H1 (cell line): ENCODE results near the gene SLC39A8. TPM values are rescaled to one million over a fixed set of nuclear protein-coding genes. Genes with fewer than 3 reads are reported as not detected.

Source experiments
- CTCF ChIA-PET: fragments of 300-600 bp; sonication (Branson Sonifier 250); formaldehyde crosslinking; loops from one replicate; lab custom pipeline; 2021; ENCODE audit not compliant: partially characterized antibody; lab: Charles Lee
- POLR2A ChIA-PET: fragments of 300-600 bp; sonication (Branson Sonifier 250); formaldehyde crosslinking; loops from one replicate; lab custom pipeline; 2021; ENCODE audit warnings: inconsistent platforms; ENCODE audit not compliant: partially characterized antibody; lab: Charles Lee
- DNase-seq, 2 experiments: peaks; one replicate each; pipeline versions ENCODE4 v3.0.0 to v3.0.0-alpha.2; 2010 to 2022; ENCODE audit warnings: low spot score in 2 of 2, low read depth in 1 of 2, mixed read lengths in 1 of 2
- FAIRE-seq: peaks from 2 replicates; lab custom pipeline; 2011; peaks lifted over from hg19 to GRCh38; lab: Jason Lieb, UNC
- H2AFZ ChIP-seq: 2 replicates; pipeline ENCODE4 v1.8.1; 2012; ENCODE audit warnings: low read length, inconsistent platforms
- H2AK5ac ChIP-seq: 2 replicates; pipeline ENCODE4 v1.6.1; 2013; ENCODE audit warnings: low read depth, low read length
- H2BK120ac ChIP-seq: replicated peaks from 2 replicates; pipeline ENCODE3; 2013; ENCODE audit warnings: low read depth, low read length, inconsistent platforms
- H2BK12ac ChIP-seq: 2 replicates; pipeline ENCODE4 v1.6.1; 2013; ENCODE audit warnings: low read depth, low read length
- H2BK15ac ChIP-seq: 2 replicates; pipeline ENCODE4 v1.6.1; 2013; ENCODE audit warnings: low read length
- H2BK20ac ChIP-seq: 2 replicates; pipeline ENCODE4 v1.6.1; 2013; ENCODE audit warnings: low read length
- H2BK5ac ChIP-seq: 2 replicates; pipeline ENCODE4 v1.6.1; 2013; ENCODE audit warnings: low read depth, low read length
- H3K14ac ChIP-seq: 2 replicates; pipeline ENCODE4 v1.6.1; 2013; ENCODE audit warnings: inconsistent platforms; ENCODE audit not compliant: insufficient read length
- H3K18ac ChIP-seq: 2 replicates; pipeline ENCODE4 v1.6.1; 2013; ENCODE audit warnings: low read length; ENCODE audit errors: extremely low read depth
- H3K23ac ChIP-seq: 2 replicates; pipeline ENCODE4 v1.6.1; 2013; ENCODE audit warnings: inconsistent platforms; ENCODE audit not compliant: insufficient read length
- H3K23me2 ChIP-seq: 2 replicates; pipeline ENCODE4 v1.6.1; 2013; ENCODE audit warnings: low read depth, low read length
- H3K27ac ChIP-seq: 2 replicates; pipeline ENCODE4 v1.6.1; 2011; ENCODE audit warnings: low read depth, low read length, inconsistent platforms
- H3K27me3 ChIP-seq, 4 experiments: replicated peaks in 1 of 4; 1 replicate in 1 of 4; 2 replicates in 3 of 4; pipeline versions ENCODE4 v1.6.1 to v1.8.1; 2011 to 2013; ENCODE audit warnings: low read length in 3 of 4, mild to moderate bottlenecking in 3 of 4, inconsistent platforms in 2 of 4, mixed read lengths in 2 of 4, moderate library complexity in 1 of 4; ENCODE audit not compliant: control insufficient read depth in 3 of 4, insufficient read depth in 3 of 4; ENCODE audit errors: extremely low read depth in 1 of 4
- H3K36me3 ChIP-seq, 4 experiments: 2 replicates each; pipeline versions ENCODE4 v1.6.1 to v1.8.1; 2011 to 2013; ENCODE audit warnings: mild to moderate bottlenecking in 4 of 4, low read length in 3 of 4, moderate library complexity in 2 of 4, control low read depth in 1 of 4, inconsistent platforms in 1 of 4; ENCODE audit not compliant: insufficient read depth in 4 of 4, control insufficient read depth in 2 of 4
- H3K4ac ChIP-seq: replicated peaks from 2 replicates; pipeline ENCODE3; 2013; ENCODE audit warnings: low read length, low read depth, mixed read lengths, inconsistent platforms; ENCODE audit not compliant: insufficient read length
- H3K4me1 ChIP-seq, 4 experiments: replicated peaks in 1 of 4; 1 replicate in 1 of 4; 2 replicates in 3 of 4; pipeline versions ENCODE4 v1.6.1 to v1.8.1; 2011 to 2013; ENCODE audit warnings: low read length in 3 of 4, inconsistent platforms in 2 of 4, mixed read lengths in 1 of 4; ENCODE audit not compliant: insufficient read depth in 4 of 4, control insufficient read depth in 3 of 4
- H3K4me2 ChIP-seq, 2 experiments: 2 replicates each; pipeline versions ENCODE4 v1.6.1 to v1.8.1; 2011 to 2013; ENCODE audit warnings: low read depth in 2 of 2, low read length in 2 of 2, control low read depth in 1 of 2, inconsistent platforms in 1 of 2, mild to moderate bottlenecking in 1 of 2; ENCODE audit not compliant: insufficient read depth in 1 of 2
- H3K4me3 ChIP-seq, 4 experiments: fragments of 200-600, 300-600 bp in 1 of 4; sonication (generic), shearing (Covaris generic), sonication (Bioruptor Twin) in 1 of 4; 2 replicates each; pipeline versions ENCODE4 v1.5.1 to v1.8.1; 2011 to 2016; ENCODE audit warnings: low read length in 4 of 4, low read depth in 3 of 4, control low read depth in 2 of 4, inconsistent platforms in 2 of 4, mild to moderate bottlenecking in 2 of 4, mixed read lengths in 1 of 4, moderate library complexity in 1 of 4; ENCODE audit not compliant: insufficient read depth in 2 of 4; ENCODE audit errors: extremely low read depth in 1 of 4
- H3K56ac ChIP-seq: replicated peaks from 2 replicates; pipeline ENCODE3; 2013; ENCODE audit warnings: low read depth, mild to moderate bottlenecking, mixed read lengths, low read length, inconsistent platforms; ENCODE audit not compliant: insufficient read length
- H3K79me1 ChIP-seq: 2 replicates; pipeline ENCODE4 v1.6.1; 2013; ENCODE audit warnings: low read depth, low read length, control low read depth
- H3K79me2 ChIP-seq, 2 experiments: 2 replicates each; pipeline versions ENCODE4 v1.6.1 to v1.8.1; 2012 to 2013; ENCODE audit warnings: low read length in 2 of 2, mild to moderate bottlenecking in 2 of 2, inconsistent platforms in 1 of 2; ENCODE audit not compliant: insufficient read depth in 2 of 2, control insufficient read depth in 1 of 2
- H3K9ac ChIP-seq, 4 experiments: replicated peaks in 1 of 4; 1 replicate in 1 of 4; 2 replicates in 3 of 4; pipeline versions ENCODE4 v1.6.1 to v1.8.1; 2011 to 2013; ENCODE audit warnings: low read depth in 3 of 4, low read length in 3 of 4, control low read depth in 2 of 4, mild to moderate bottlenecking in 2 of 4, moderate library complexity in 2 of 4, inconsistent platforms in 1 of 4; ENCODE audit errors: extremely low read depth in 1 of 4
- H3K9me3 ChIP-seq, 2 experiments: 2 replicates each; pipeline versions ENCODE4 v1.6.1 to v1.8.1; 2012 to 2013; ENCODE audit warnings: mild to moderate bottlenecking in 2 of 2, moderate library complexity in 2 of 2, control low read depth in 1 of 2, inconsistent platforms in 1 of 2, low read depth in 1 of 2, low read length in 1 of 2, mixed read lengths in 1 of 2; ENCODE audit not compliant: insufficient read depth in 2 of 2
- H4K20me1 ChIP-seq, 2 experiments: replicated peaks in 1 of 2; 2 replicates each; pipeline versions ENCODE3 to v1.8.1; 2011 to 2013; ENCODE audit warnings: inconsistent platforms in 2 of 2, low read length in 2 of 2, mild to moderate bottlenecking in 1 of 2; ENCODE audit not compliant: insufficient read depth in 2 of 2, control insufficient read depth in 1 of 2
- H4K5ac ChIP-seq: 2 replicates; pipeline ENCODE4 v1.6.1; 2013; ENCODE audit warnings: low read length, low read depth, mixed read lengths, inconsistent platforms; ENCODE audit not compliant: insufficient read length
- H4K8ac ChIP-seq: 2 replicates; pipeline ENCODE4 v1.8.0; 2013; ENCODE audit warnings: mild to moderate bottlenecking, moderate library complexity, low read length, inconsistent platforms; ENCODE audit not compliant: insufficient read depth; ENCODE audit errors: extremely low read depth
- H4K91ac ChIP-seq: replicated peaks from 2 replicates; pipeline ENCODE3; 2013; ENCODE audit warnings: low read length, mixed read lengths, inconsistent platforms; ENCODE audit not compliant: insufficient read length
- MAFK ChIP-seq: IDR thresholded peaks from 2 replicates; pipeline ENCODE4 v1.6.1; 2012; ENCODE audit warnings: low read depth, mild to moderate bottlenecking, improper control_type of control experiment, low read length
- POLR2A ChIP-seq, 2 experiments: IDR thresholded peaks; 1 replicate in 1 of 2; 2 replicates in 1 of 2; pipeline ENCODE4 v1.6.1; 2011; ENCODE audit warnings: low read depth in 2 of 2, low read length in 2 of 2, mild to moderate bottlenecking in 2 of 2; ENCODE audit errors: control extremely low read depth in 1 of 2
- TCF12 ChIP-seq: IDR thresholded peaks from 2 replicates; pipeline ENCODE4 v1.6.1; 2011; ENCODE audit warnings: low read depth, mild to moderate bottlenecking, low read length
- WGBS, 2 experiments: shearing (Covaris generic) in 1 of 2; methylation state at CpG; one replicate each; pipeline versions ENCODE4 v1.1.6 to v1.1.7; 2013 to 2015; ENCODE audit warnings: low lambda C conversion rate in 2 of 2, mixed read lengths in 2 of 2, inconsistent platforms in 1 of 2, low coverage in 1 of 2, missing lambda C conversion rate in 1 of 2; ENCODE audit not compliant: insufficient replicate concordance in 2 of 2, insufficient coverage in 1 of 2, insufficient read length in 1 of 2; ENCODE audit errors: extremely low coverage in 1 of 2, missing lambda C conversion rate in 1 of 2; 5-methylcytosine and 5-hydroxymethylcytosine counted together
- polyA plus RNA-seq, 7 experiments: library from polyadenylated mRNA; depleted of rRNA in 3 of 7; stranded (reverse) in 5 of 7; unstranded in 2 of 7; fragments of >200 nt in 5 of 7; fragments of 200-250 nt in 2 of 7; gene quantifications; 1 replicate in 5 of 7; 2 replicates in 1 of 7; 4 replicates in 1 of 7; pipeline versions ENCODE4 v1.2.1 to v1.2.3, GENCODE V29; 2011 to 2013; ENCODE audit warnings: missing spikeins in 2 of 7, mixed read lengths in 2 of 7
- total RNA-seq: library from RNA; stranded (reverse); fragmentation: NEBNext Ultra II Directional; extraction: Animal tissue kit (Norgen Biotek cat#: 25700); gene quantifications from 2 replicates; pipeline ENCODE4 v1.2.1, GENCODE V29; 2021

The SLC39A8 gene
- total and polyA plus RNA-seq, 2 of the 8 experiments (the other 6 are each of a cell fraction or from before 2014, with no cell fraction given) = 6.4 to 38.7 TPM

DNA sequence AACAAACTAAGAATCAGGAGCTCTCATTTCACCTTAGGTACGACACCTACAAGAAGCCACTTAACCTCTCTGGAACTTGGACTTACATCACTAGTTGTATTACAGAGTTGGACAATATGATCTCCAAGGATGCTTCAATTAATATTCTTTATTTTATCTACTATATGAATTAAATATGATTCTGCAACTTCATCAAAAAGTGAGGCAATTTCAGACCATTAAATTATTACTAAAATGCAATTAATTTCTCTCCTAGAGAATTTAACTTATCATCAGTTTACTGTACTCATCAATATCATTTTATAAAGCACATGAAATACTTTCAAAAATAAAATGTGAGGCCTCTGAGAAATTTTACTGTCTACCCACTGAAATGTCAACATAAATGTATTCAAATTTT lies 33.9 kb downstream of the SLC39A8 start:
- no peak overlapping the region for H2BK120ac ChIP-seq
- FAIRE-seq = no peak
- H3K9me3 ChIP-seq = no peaks in the 10 kb centered on the region
- no peak overlapping the region for H2BK12ac ChIP-seq
- H3K18ac ChIP-seq = no peak overlapping the region
- TF ChIP-seq POLR2A (IDR thresholded peaks at IDR 0.05; ENCODE audit: control extremely low read depth in 1 of 2, low read depth in 2 of 2, low read length in 2 of 2) (no peak), TCF12 (no peak), MAFK (no peak)
- TF ChIP-seq, all 59 proteins: peak for 0
- no peak overlapping the region for H3K4me2 ChIP-seq
- no peak overlapping the region for H3K27ac ChIP-seq
- no peak overlapping the region for H2BK15ac ChIP-seq
- H4K5ac ChIP-seq = no peak overlapping the region
- H4K20me1 ChIP-seq = no peaks in the 10 kb centered on the region
- H3K23ac ChIP-seq = no peak overlapping the region
- H4K91ac ChIP-seq = no peak overlapping the region
- POLR2A ChIA-PET = no interaction called here
- H3K79me2 ChIP-seq = no peaks in the 10 kb centered on the region
- H2BK20ac ChIP-seq = no peak overlapping the region
- CTCF ChIA-PET = interaction anchor here (0.6 to 3.7 kb wide), 3 partner anchors 11 to 1200 kb away, joined by 3 to 19 read pairs (median 3); no protein-coding TSS in a partner anchor
- no peak overlapping the region for H3K56ac ChIP-seq
- no peak overlapping the region for H3K4me3 ChIP-seq
- no peak for DNase-seq
- H2BK5ac ChIP-seq = no peak overlapping the region
- H3K4me1 ChIP-seq = no peaks in the 10 kb centered on the region
- H3K23me2 ChIP-seq = no peaks in the 10 kb centered on the region
- H3K9ac ChIP-seq = no peak overlapping the region
- H3K79me1 ChIP-seq = no peaks in the 10 kb centered on the region
- H2AK5ac ChIP-seq = no peak overlapping the region
- no peak overlapping the region for H3K14ac ChIP-seq
- WGBS, 2 experiments = 89% methylated on average over 1 of the region's 1 CpG; no CpG with 5 or more reads in 1 of the 2 experiments
- no peak overlapping the region for H4K8ac ChIP-seq
- H3K4ac ChIP-seq = no peak overlapping the region
- no peaks in the 10 kb centered on the region for H3K27me3 ChIP-seq
- no peak overlapping the region for H2AFZ ChIP-seq
- no peaks in the 10 kb centered on the region for H3K36me3 ChIP-seq
